Peyer's patch (tissue), 4 donors: ENCODE data around the gene CPXM1.

Experiments used
- CTCF ChIP-seq, 6 experiments: fragments of 450-650 bp in 4 of 6; fragments of 200-600 bp in 2 of 6; sonication (generic) in 1 of 6; IDR thresholded peaks; one replicate each; pipeline ENCODE4 v1.5.1; 2017 to 2019; ENCODE audit warnings: antibody characterized with exemption in 6 of 6, mild to moderate bottlenecking in 3 of 6, moderate library complexity in 1 of 6
- POLR2A ChIP-seq, 2 donors: fragments of 450-650 bp; IDR thresholded peaks; one replicate each; pipeline ENCODE4 v1.5.1; 2017; ENCODE audit warnings: antibody characterized with exemption in 2 of 2, mild to moderate bottlenecking in 2 of 2, moderate library complexity in 2 of 2

- TF ChIP-seq CTCF (IDR thresholded peaks at IDR 0.05) = no peak
- no peak for TF ChIP-seq POLR2A (IDR thresholded peaks at IDR 0.05)
Measured at GRCh38 chr20:2800521-2801285, at the start of gene CPXM1.
